Activated T-cell treated with anti-CD3 and anti-CD28 coated beads, Interleukin-2, amount 50 U/mL, for 4 hours (primary cell): ENCODE data around the gene RPL3. TPM values are rescaled to one million over a fixed set of nuclear protein-coding genes. Genes with fewer than 3 reads are reported as not detected.
A peak's percentile ranks its signal among the peaks of the same experiment; 100 is the strongest.

Experiments
- ATAC-seq, 2 donors: fragments of 200-7000 bp; cut with Tn5 transposase; one replicate each; pipeline ENCODE4 v1.10.0; 2021
- DNase-seq: peaks from one replicate; pipeline ENCODE4 v3.0.0-alpha.2; 2020
- H3K27me3 Mint-ChIP-seq: one replicate; pipeline ENCODE4 v1.8.0; 2021; ENCODE audit warnings: low read depth, mixed read lengths
- H3K36me3 Mint-ChIP-seq: one replicate; pipeline ENCODE4 v1.8.0; 2022; ENCODE audit warnings: mixed read lengths; ENCODE audit not compliant: insufficient read depth
- H3K4me1 Mint-ChIP-seq: one replicate; pipeline ENCODE4 v1.8.0; 2021; ENCODE audit warnings: low read depth, mixed read lengths
- H3K4me3 Mint-ChIP-seq: one replicate; pipeline ENCODE4 v1.8.0; 2021; ENCODE audit warnings: mild to moderate bottlenecking, moderate library complexity, mixed read lengths
- H3K9me3 Mint-ChIP-seq: one replicate; pipeline ENCODE4 v1.8.0; 2021; ENCODE audit warnings: mixed read lengths
- total RNA-seq, 3 donors: library from RNA; stranded (reverse); gene quantifications; one replicate each; pipeline ENCODE4 v1.2.1, GENCODE V29; 2021

Gene RPL3
- total RNA-seq, 3 donors from 2014 or later: 2,811 to 2,835 (median 2,816) TPM

GRCh38 chr22:39316440-39317083 lies 2.9 kb downstream of the RPL3 start:
- DNase-seq: peak; percentile 72
- H3K4me1 Mint-ChIP-seq: peaks cover 50% of the 10 kb centered on the region
- H3K27me3 Mint-ChIP-seq: peaks cover 3% of the 10 kb centered on the region
- no peaks in the 10 kb centered on the region for H3K9me3 Mint-ChIP-seq
- peak overlapping the region; percentile 100 for H3K4me3 Mint-ChIP-seq
- peak; percentile 29 to 33 for ATAC-seq
- peaks cover 71% of the 10 kb centered on the region for H3K36me3 Mint-ChIP-seq

- H3K27me3 Mint-ChIP-seq: peaks cover 3% of the 10 kb centered on the region
- ATAC-seq (no peak), DNase-seq (no peak)
- no peaks in the 10 kb centered on the region for H3K9me3 Mint-ChIP-seq
- H3K4me1 Mint-ChIP-seq: peaks cover 49% of the 10 kb centered on the region
- H3K36me3 Mint-ChIP-seq: peaks cover 73% of the 10 kb centered on the region
- H3K4me3 Mint-ChIP-seq: peak overlapping the region; percentile 100
These were observed 4.0 kb downstream of the RPL3 start for GRCh38 chr22:39315389-39315788.

DNA sequence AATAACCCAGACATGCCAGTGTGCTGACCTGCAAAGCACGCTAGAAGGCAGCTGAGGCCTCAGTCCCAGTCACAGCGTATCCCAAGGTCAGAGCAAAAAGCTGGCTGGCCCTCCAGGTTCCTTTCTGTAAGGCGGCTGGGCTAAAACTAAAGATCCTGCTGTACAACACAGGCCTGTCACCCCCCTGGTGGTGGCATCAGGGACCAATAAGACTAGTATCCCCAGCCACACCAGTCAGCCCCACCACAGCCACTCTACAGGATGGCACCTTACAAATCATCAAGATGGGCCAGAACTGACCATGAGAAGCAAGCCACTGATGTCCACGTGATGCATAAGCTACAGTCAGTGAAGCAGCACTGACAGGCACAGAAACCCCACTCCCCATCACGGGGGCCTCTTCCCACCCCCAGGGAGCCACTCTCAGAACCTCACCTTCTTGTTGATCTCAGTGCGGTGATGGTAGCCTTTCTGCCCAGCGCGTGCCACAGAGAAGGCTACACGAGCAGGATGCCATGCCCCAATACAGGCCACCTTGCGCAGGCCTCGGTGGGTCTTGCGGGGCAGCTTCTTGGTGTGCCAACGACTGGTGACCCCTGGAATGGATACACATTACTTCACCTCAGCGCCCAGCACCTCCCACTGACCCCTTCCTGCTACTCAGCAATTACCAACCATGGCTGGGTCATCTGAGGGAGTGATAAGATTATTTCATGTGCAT lies 5.0 kb downstream of the RPL3 start:
- H3K27me3 Mint-ChIP-seq: peaks cover 2% of the 10 kb centered on the region
- DNase-seq: no peak
- ATAC-seq: no peak
- H3K4me1 Mint-ChIP-seq: peaks cover 55% of the 10 kb centered on the region
- H3K4me3 Mint-ChIP-seq: peak overlapping the region; percentile 100
- H3K9me3 Mint-ChIP-seq: no peaks in the 10 kb centered on the region
- peaks cover 71% of the 10 kb centered on the region for H3K36me3 Mint-ChIP-seq

GRCh38 chr22:39313258-39314001 lies 6.0 kb downstream of the RPL3 start:
- H3K27me3 Mint-ChIP-seq: no peaks in the 10 kb centered on the region
- H3K36me3 Mint-ChIP-seq: peaks cover 61% of the 10 kb centered on the region
- H3K4me1 Mint-ChIP-seq: peaks cover 61% of the 10 kb centered on the region
- no peaks in the 10 kb centered on the region for H3K9me3 Mint-ChIP-seq
- DNase-seq (no peak), ATAC-seq (no peak)
- H3K4me3 Mint-ChIP-seq: peak overlapping the region; percentile 43

GRCh38 chr22:39312410-39312809 lies 7.0 kb downstream of the RPL3 start:
- no peak for ATAC-seq
- H3K9me3 Mint-ChIP-seq: no peaks in the 10 kb centered on the region
- peaks cover 51% of the 10 kb centered on the region for H3K36me3 Mint-ChIP-seq
- H3K4me3 Mint-ChIP-seq: peak overlapping the region; percentile 35
- H3K4me1 Mint-ChIP-seq: peaks cover 54% of the 10 kb centered on the region
- DNase-seq: no peak
- no peaks in the 10 kb centered on the region for H3K27me3 Mint-ChIP-seq

- H3K4me3 Mint-ChIP-seq: peak overlapping the region; percentile 42
- no peaks in the 10 kb centered on the region for H3K9me3 Mint-ChIP-seq
- ATAC-seq (peak; percentile 11 to 18), DNase-seq (no peak)
- H3K36me3 Mint-ChIP-seq: peaks cover 45% of the 10 kb centered on the region
- H3K4me1 Mint-ChIP-seq: peaks cover 49% of the 10 kb centered on the region
- no peaks in the 10 kb centered on the region for H3K27me3 Mint-ChIP-seq
These were observed 7.6 kb downstream of the RPL3 start for GRCh38 chr22:39311592-39312400.

DNA sequence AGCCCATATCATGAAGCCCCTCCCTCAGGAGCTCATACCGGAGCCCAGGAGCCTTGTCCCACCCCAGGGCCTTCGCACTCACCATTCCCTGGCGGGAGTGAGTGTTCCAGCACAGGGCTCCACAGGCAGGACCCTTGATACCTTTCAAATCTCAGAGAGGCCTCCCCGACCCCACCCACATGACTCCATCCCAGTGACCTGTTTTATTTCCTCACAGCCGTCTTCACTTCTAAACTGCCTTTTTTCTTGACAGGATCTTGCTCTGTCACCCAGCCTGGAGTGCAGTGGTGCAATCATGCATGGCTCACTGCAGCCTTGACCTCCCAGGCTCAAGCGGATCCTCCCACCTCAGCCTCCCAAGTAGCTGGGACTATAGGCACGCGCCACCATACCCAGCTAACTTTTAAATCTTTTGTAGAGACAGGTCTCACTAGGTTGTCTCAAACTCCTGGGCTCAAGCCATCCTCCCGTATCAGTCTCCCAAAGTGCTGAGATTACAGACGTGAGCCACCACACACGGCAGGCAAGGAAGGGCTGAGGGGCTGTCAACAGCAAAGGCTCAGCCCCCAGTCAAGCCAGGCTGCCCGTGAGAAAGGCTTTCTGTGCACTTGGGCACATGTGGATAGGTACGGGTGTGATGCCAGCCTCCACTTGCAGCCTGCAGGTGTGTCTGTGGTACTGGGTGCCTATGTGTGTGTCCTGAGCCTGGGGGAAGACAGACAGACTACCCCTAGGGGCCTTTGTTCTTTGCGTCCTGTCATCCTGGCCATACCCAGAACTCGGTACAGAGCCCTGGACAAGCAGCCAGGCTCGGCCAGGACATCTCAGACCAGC lies 9.3 kb downstream of the RPL3 start:
- H3K4me1 Mint-ChIP-seq: peaks cover 34% of the 10 kb centered on the region
- peaks cover 32% of the 10 kb centered on the region for H3K36me3 Mint-ChIP-seq
- DNase-seq (no peak), ATAC-seq (peak; percentile 2 to 5)
- H3K4me3 Mint-ChIP-seq: no peak overlapping the region
- H3K9me3 Mint-ChIP-seq: no peaks in the 10 kb centered on the region
- H3K27me3 Mint-ChIP-seq: no peaks in the 10 kb centered on the region

GRCh38 chr22:39309364-39309861 lies 10.0 kb downstream of the RPL3 start:
- H3K9me3 Mint-ChIP-seq: no peaks in the 10 kb centered on the region

GRCh38 chr22:39308614-39309363 lies 10.6 kb downstream of the RPL3 start:
- Mint-ChIP-seq H3K27me3 (no peaks in the 10 kb centered on the region), H3K36me3 (peaks cover 23% of the 10 kb centered on the region), H3K4me3 (no peak overlapping the region), H3K9me3 (no peaks in the 10 kb centered on the region), H3K4me1 (peaks cover 25% of the 10 kb centered on the region)
- DNase-seq (no peak), ATAC-seq (no peak)

More at GRCh38 chr22:39309364-39309861, 10.0 kb downstream of the RPL3 start:
- Mint-ChIP-seq H3K36me3 (peaks cover 26% of the 10 kb centered on the region), H3K4me3 (no peak overlapping the region), H3K27me3 (no peaks in the 10 kb centered on the region), H3K4me1 (peaks cover 29% of the 10 kb centered on the region)
- no peak for ATAC-seq
- DNase-seq: no peak

- H3K4me3 Mint-ChIP-seq: no peak overlapping the region
These were observed 12.7 kb downstream of the RPL3 start for GRCh38 chr22:39306456-39307361.

DNA sequence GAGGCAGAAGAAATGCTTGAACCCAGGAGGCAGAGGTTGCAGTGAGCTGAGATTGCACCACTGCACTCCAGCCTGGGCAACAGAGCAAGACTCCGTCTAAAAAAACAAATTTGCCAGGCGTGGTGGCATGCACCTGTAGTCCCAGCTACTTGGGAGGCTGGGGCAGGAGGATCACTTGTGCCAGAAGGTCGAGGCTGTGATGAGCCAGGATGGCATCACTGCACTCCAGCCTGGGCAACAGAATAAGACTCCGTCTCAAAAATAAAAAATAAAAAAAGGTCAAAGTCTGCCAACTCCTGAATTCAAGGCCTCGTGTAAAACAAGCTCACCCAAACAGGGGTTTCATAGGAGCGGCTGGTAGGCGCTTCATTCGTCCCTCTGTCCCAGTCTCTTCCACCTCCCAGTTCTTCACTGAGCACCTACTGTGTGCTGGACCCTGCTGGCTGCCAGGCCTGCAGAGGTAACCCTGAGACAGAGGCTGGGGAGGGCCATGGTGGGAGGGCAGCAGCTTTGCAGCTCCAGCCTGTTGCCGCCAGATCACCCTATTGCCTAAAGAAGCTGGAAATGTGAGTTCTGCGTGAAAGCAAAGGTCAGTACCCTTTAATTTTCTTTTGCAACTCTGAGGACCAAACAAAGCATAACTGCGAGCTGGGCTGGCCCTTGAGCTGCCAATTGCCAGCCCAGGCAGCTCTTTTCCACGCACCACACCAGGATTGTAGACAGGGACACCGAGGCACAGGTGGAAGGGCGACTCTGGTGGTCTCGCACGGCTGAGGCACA lies 15.3 kb downstream of the RPL3 start:
- ATAC-seq: no peak
- H3K36me3 Mint-ChIP-seq: peaks cover 2% of the 10 kb centered on the region
- H3K9me3 Mint-ChIP-seq: no peaks in the 10 kb centered on the region
- H3K27me3 Mint-ChIP-seq: peaks cover 14% of the 10 kb centered on the region
- no peak for DNase-seq
- peaks cover 16% of the 10 kb centered on the region for H3K4me1 Mint-ChIP-seq
- H3K4me3 Mint-ChIP-seq: no peak overlapping the region

More at GRCh38 chr22:39306456-39307361, 12.7 kb downstream of the RPL3 start:
- Mint-ChIP-seq H3K27me3 (no peaks in the 10 kb centered on the region), H3K4me1 (peaks cover 18% of the 10 kb centered on the region), H3K9me3 (no peaks in the 10 kb centered on the region), H3K36me3 (peaks cover 6% of the 10 kb centered on the region)
- DNase-seq: peak; percentile 58
- no peak for ATAC-seq
